K562 (cell line): Measurements from ENCODE around the gene CNPY2. TPM values are rescaled to one million over a fixed set of nuclear protein-coding genes. Genes with fewer than 3 reads are reported as not detected.

Experiments
- BCOR ChIP-seq: fragments of 450-650 bp; IDR thresholded peaks from 2 replicates; pipeline ENCODE4 v1.6.1; 2016
- CBFA2T3 ChIP-seq: fragments of 450-650 bp; IDR thresholded peaks from 2 replicates; pipeline ENCODE4 v1.6.1; 2017
- CEBPZ ChIP-seq: fragments of 150-350 bp; IDR thresholded peaks from 2 replicates; pipeline ENCODE4 v1.6.1; 2014; ENCODE audit warnings: low read depth, mild to moderate bottlenecking, low read length, borderline replicate concordance
- CHCHD3 ChIP-seq: fragments of 250-450 bp; sonication (Bioruptor Pico); IDR thresholded peaks from 2 replicates; pipeline ENCODE4 v2.1.2; 2022; ENCODE audit warnings: mild to moderate bottlenecking
- ELK3 ChIP-seq: fragments of 450-650 bp; formaldehyde crosslinking; IDR thresholded peaks from 2 replicates; pipeline ENCODE4 v1.4.0; 2020; ENCODE audit warnings: mild to moderate bottlenecking
- EP300 ChIP-seq: IDR thresholded peaks from 2 replicates; pipeline ENCODE4 v1.6.1; 2012; ENCODE audit warnings: low read length, improper control_type of control experiment
- FOXA1 ChIP-seq: fragments of 450-650 bp; IDR thresholded peaks from 2 replicates; pipeline ENCODE4 v1.6.1; 2016; ENCODE audit warnings: mild to moderate bottlenecking, borderline replicate concordance
- FUS ChIP-seq: fragments of 200-400 bp; formaldehyde crosslinking; optimal IDR thresholded peaks from 2 replicates; pipeline ENCODE3; 2017; ENCODE audit warnings: low read depth, low read length
- HNRNPLL ChIP-seq: fragments of 200-400 bp; formaldehyde crosslinking; IDR thresholded peaks from 2 replicates; pipeline ENCODE4 v1.6.1; 2017; ENCODE audit warnings: low read length, low read depth, mild to moderate bottlenecking; ENCODE audit not compliant: poor library complexity, severe bottlenecking
- MAZ ChIP-seq, 2 experiments: fragments of 450-650 bp in 1 of 2; sonication (generic) in 1 of 2; formaldehyde crosslinking; IDR thresholded peaks in 1 of 2; conservative IDR thresholded peaks in 1 of 2; 2 replicates each; pipeline versions ENCODE4 v1.4.0 to v1.5.0; 2020; ENCODE audit warnings: mild to moderate bottlenecking in 1 of 2, missing genetic modification reagents in 1 of 2
- NR2C2 ChIP-seq, 2 experiments: fragments of 200-800 bp in 1 of 2; sonication (Bioruptor generic) in 1 of 2; sonication (generic) in 1 of 2; formaldehyde crosslinking in 1 of 2; IDR thresholded peaks; 2 replicates each; pipeline versions ENCODE4 v1.6.1 to v1.8.0; 2016 to 2022; ENCODE audit warnings: mild to moderate bottlenecking in 1 of 2, missing compliant biosample characterization in 1 of 2, missing genetic modification characterization in 1 of 2, missing genetic modification reagents in 1 of 2
- NRF1 ChIP-seq, 2 experiments: fragments of 450-650 bp; IDR thresholded peaks in 1 of 2; conservative IDR thresholded peaks in 1 of 2; 2 replicates each; pipeline ENCODE4 v1.6.1; 2014; ENCODE audit warnings: mild to moderate bottlenecking in 2 of 2
- NUFIP1 ChIP-seq: fragments of 450-650 bp; IDR thresholded peaks from 2 replicates; pipeline ENCODE4 v1.6.1; 2018; ENCODE audit not compliant: partially characterized antibody
- POLR2AphosphoS2 ChIP-seq: IDR thresholded peaks from 2 replicates; pipeline ENCODE4 v1.6.1; 2012; ENCODE audit warnings: low read length, improper control_type of control experiment
- PRMT5 ChIP-seq: sonication (generic); formaldehyde crosslinking; IDR thresholded peaks from 2 replicates; pipeline ENCODE4 v1.5.0; 2020; ENCODE audit warnings: missing genetic modification reagents
- RFX1 ChIP-seq: fragments of 450-650 bp; IDR thresholded peaks from 2 replicates; pipeline ENCODE4 v1.6.1; 2016; ENCODE audit warnings: mild to moderate bottlenecking, moderate library complexity
- SAFB2 ChIP-seq: fragments of 200-400 bp; formaldehyde crosslinking; IDR thresholded peaks from 2 replicates; pipeline ENCODE4 v1.6.1; 2018; ENCODE audit warnings: borderline replicate concordance, low read length, low read depth, moderate library complexity; ENCODE audit not compliant: severe bottlenecking
- SIX5 ChIP-seq, 2 experiments: IDR thresholded peaks; 2 replicates each; pipeline ENCODE4 v1.6.1; 2011; ENCODE audit warnings: low read length in 2 of 2, borderline replicate concordance in 1 of 2, low read depth in 1 of 2, mild to moderate bottlenecking in 1 of 2, moderate library complexity in 1 of 2; ENCODE audit not compliant: insufficient read depth in 1 of 2
- TAF1 ChIP-seq: IDR thresholded peaks from 2 replicates; pipeline ENCODE4 v1.6.1; 2011; ENCODE audit warnings: mild to moderate bottlenecking, low read length, moderate library complexity; ENCODE audit not compliant: insufficient read depth, control insufficient read depth, severe bottlenecking; ENCODE audit errors: extremely low read depth
- TAF15 ChIP-seq: fragments of 200-400 bp; formaldehyde crosslinking; IDR thresholded peaks from 2 replicates; pipeline ENCODE4 v1.6.1; 2017; ENCODE audit warnings: mild to moderate bottlenecking, low read depth, low read length, moderate library complexity
- TRIM24 ChIP-seq, 2 experiments: fragments of 450-650 bp; IDR thresholded peaks; 2 replicates each; pipeline ENCODE4 v1.6.1; 2016
- ZNF184 ChIP-seq: sonication (generic); formaldehyde crosslinking; IDR thresholded peaks from 2 replicates; pipeline ENCODE4 v1.5.0; 2020; ENCODE audit warnings: missing genetic modification reagents
- ZSCAN32 ChIP-seq: fragments of 450-650 bp; formaldehyde crosslinking; IDR thresholded peaks from 2 replicates; pipeline ENCODE4 v1.4.0; 2020; ENCODE audit warnings: mild to moderate bottlenecking, moderate library complexity
- polyA plus RNA-seq, 8 experiments: library from polyadenylated mRNA; depleted of rRNA in 4 of 8; stranded (reverse) in 5 of 8; unstranded in 3 of 8; fragments of >200 nt; fragmentation: Nextera tagmentation in 2 of 8; fragmentation: Illumina TruSeq in 1 of 8; extraction: Ambion mirVana in 2 of 8; extraction: Trizol in 1 of 8; gene quantifications; 2 replicates each; pipeline versions ENCODE4 v1.2.1 to v1.2.3, GENCODE V29; 2011 to 2014; ENCODE audit warnings: inconsistent platforms in 1 of 8, missing spikeins in 1 of 8
- total RNA-seq, 7 experiments: library from RNA; depleted of rRNA in 6 of 7; stranded (reverse); fragments of >200 nt in 6 of 7; fragmentation: Illumina TruSeq in 2 of 7; extraction: Trizol in 2 of 7; gene quantifications; 2 replicates each; pipeline versions ENCODE4 v1.2.1 to v1.2.3, GENCODE V29; 2011 to 2021; ENCODE audit warnings: low replicate concordance in 1 of 7

Gene CNPY2
- total and polyA plus RNA-seq, 9 of the 15 experiments (the other 6 are each of a cell fraction or from before 2014, with no cell fraction given) = 33.8 to 190 (median 138) TPM

- TF ChIP-seq CEBPZ (no peak), BCOR (no peak), SIX5 (IDR thresholded peaks at IDR 0.05; ENCODE audit: borderline replicate concordance in 1 of 2, insufficient read depth in 1 of 2, low read depth in 1 of 2, low read length in 2 of 2) (no peak; a peak in 1 of 4 replicates), TRIM24 (IDR thresholded peaks at IDR 0.05) (peak; percentile 26 to 36; a peak in 2 of 4 replicates), ZNF184 (no peak), CHCHD3 (CRISPR knock-in tag) (no peak), CBFA2T3 (0 out of 2 replicates have a peak, but pooled peaks have one; percentile 14), TAF1 (peak; percentile 52), TAF15 (no peak), NRF1 (conservative IDR thresholded peaks at IDR 0.05 in 1 of 2, IDR thresholded peaks at IDR 0.05 in 1 of 2) (peak; percentile 54 to 63; a peak in 3 of 4 replicates), POLR2AphosphoS2 (peak; percentile 90; the same call in 1 of the 2 replicates), NR2C2 (CRISPR knock-in tag; IDR thresholded peaks at IDR 0.05) (peak; percentile 83), NR2C2 (tag; IDR thresholded peaks at IDR 0.05) (peak; percentile 97), EP300 (peak; percentile 93), HNRNPLL (no peak), MAZ (CRISPR knock-in tag; conservative IDR thresholded peaks at IDR 0.05 in 1 of 2, IDR thresholded peaks at IDR 0.05 in 1 of 2) (peak; percentile 60; a peak in 3 of 4 replicates), FUS (no peak), RFX1 (0 out of 2 replicates have a peak, but pooled peaks have one; percentile 16), PRMT5 (CRISPR knock-in tag) (no peak), NUFIP1 (no peak), FOXA1 (no peak), ELK3 (CRISPR knock-in tag) (no peak), ZSCAN32 (no peak), SAFB2 (no peak)
Observed at GRCh38 chr12:56336361-56337167, 20.8 kb upstream of the CNPY2 start (continued).
